ENCODE results near the gene CEP70.
"Not testable (repeated sequence)": the region's sequence is repeated elsewhere in the genome, so short reads cannot be mapped to it uniquely, and the experiment has no call there.

DNA sequence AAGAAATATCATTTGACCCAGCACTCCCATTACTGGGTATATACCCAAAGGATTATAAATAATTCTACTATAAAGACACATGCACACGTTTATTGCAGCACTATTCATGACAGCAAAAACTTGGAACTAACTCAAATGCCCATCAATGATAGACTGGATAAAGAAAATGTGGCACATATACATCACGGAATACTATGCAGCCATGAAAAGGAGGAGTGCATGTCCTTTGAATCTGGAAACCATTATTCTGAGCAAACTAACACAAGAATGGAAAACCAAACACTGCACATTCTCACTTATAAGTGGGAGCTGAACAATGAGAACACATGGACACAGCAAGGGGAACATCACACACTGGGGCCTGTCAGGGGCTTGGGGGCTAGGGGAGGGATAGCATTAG lies 27.8 kb downstream of the CEP70 start:
- TF ChIP-seq JUN, SMC3 (IDR thresholded peaks at IDR 0.05): not testable (repeated sequence)
- TF ChIP-seq, protein P1, sequence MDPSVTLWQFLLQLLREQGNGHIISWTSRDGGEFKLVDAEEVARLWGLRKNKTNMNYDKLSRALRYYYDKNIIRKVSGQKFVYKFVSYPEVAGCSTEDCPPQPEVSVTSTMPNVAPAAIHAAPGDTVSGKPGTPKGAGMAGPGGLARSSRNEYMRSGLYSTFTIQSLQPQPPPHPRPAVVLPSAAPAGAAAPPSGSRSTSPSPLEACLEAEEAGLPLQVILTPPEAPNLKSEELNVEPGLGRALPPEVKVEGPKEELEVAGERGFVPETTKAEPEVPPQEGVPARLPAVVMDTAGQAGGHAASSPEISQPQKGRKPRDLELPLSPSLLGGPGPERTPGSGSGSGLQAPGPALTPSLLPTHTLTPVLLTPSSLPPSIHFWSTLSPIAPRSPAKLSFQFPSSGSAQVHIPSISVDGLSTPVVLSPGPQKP (IDR thresholded peaks at IDR 0.05; ENCODE audit: low read depth, low read length): not testable (repeated sequence)
